DND-41 (cell line): Measurements from ENCODE around the gene SPTLC3.

ENCODE experiments used
- EZH2 ChIP-seq: IDR thresholded peaks from 3 replicates; pipeline ENCODE4 v1.6.1; 2012; ENCODE audit warnings: borderline replicate concordance, low read depth, mild to moderate bottlenecking, moderate library complexity, low read length, inconsistent platforms; ENCODE audit not compliant: severe bottlenecking
- TF ChIP-seq, protein P1 (sequence below): IDR thresholded peaks from 2 replicates; pipeline ENCODE4 v1.5.1; 2012; ENCODE audit warnings: borderline replicate concordance, low read length, moderate library complexity, mild to moderate bottlenecking; ENCODE audit not compliant: poor library complexity, severe bottlenecking; ENCODE audit errors: extremely low read depth

DNA sequence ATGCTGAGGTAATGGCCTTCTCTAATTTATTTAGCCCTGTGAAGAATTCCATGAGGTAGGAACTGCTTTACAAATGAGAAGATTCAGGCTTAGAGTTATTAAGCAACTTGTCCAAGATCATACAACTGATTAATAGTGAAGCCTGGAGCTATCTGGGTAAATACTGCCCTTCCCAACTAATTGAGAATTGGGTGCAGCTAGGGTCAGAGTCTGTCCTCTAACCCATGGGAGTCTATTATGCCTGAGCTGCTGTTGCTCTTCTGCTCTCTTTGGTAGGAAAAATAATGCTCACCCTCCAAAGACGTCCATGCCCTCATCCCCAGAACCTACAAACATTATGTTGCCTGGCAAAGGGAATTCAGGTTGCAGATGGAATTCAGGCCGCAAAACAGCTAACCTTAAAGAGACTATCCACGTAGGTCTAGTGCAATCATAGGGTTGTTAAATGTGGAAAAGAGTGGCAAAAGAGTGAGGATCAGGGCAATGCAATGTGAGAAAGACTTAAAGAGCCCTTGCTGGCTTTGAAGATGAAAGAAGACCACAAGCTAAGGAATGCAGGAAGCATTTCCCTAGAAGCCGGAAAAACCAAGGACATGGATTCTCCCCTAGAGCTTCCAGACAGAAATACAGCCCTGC is 90.1 kb downstream of the SPTLC3 start:
- TF ChIP-seq, protein P1, sequence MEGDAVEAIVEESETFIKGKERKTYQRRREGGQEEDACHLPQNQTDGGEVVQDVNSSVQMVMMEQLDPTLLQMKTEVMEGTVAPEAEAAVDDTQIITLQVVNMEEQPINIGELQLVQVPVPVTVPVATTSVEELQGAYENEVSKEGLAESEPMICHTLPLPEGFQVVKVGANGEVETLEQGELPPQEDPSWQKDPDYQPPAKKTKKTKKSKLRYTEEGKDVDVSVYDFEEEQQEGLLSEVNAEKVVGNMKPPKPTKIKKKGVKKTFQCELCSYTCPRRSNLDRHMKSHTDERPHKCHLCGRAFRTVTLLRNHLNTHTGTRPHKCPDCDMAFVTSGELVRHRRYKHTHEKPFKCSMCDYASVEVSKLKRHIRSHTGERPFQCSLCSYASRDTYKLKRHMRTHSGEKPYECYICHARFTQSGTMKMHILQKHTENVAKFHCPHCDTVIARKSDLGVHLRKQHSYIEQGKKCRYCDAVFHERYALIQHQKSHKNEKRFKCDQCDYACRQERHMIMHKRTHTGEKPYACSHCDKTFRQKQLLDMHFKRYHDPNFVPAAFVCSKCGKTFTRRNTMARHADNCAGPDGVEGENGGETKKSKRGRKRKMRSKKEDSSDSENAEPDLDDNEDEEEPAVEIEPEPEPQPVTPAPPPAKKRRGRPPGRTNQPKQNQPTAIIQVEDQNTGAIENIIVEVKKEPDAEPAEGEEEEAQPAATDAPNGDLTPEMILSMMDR: no peak
- no peak for TF ChIP-seq EZH2
